HG03378 (cell line): ENCODE results near the gene PDE10A.

Experiments
- ATAC-seq: cut with Tn5 transposase; IDR thresholded peaks from one replicate; pipeline ENCODE4 v1.9.1; 2021; ENCODE audit warnings: mild to moderate bottlenecking, moderate library complexity; ENCODE audit not compliant: unreplicated experiment

The PDE10A gene

GRCh38 chr6:165300422-165300936 is 362.6 kb downstream of the PDE10A start:
- no peak for ATAC-seq

- ATAC-seq: no peak
These were observed 364.2 kb downstream of the PDE10A start for GRCh38 chr6:165298875-165299274.

DNA sequence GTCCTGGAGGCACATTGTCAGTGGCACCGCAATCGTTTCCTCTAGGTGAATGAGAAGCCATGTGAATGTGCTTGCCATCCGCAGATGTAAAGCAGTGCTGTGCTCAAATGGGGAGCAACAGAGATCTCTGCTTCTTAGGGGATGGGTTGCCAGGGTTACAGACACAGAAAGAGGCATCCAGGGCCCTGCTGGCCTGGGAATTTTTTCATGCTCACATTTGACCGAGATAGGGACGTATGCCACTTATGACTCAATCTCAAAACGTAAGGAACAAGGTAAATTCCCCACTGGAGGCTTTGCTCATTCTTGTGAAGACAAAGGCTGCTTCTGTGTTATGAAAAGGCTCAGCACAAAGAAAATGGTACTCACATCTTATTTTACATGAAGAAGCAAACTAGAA is 364.6 kb downstream of the PDE10A start:
- ATAC-seq: no peak

DNA sequence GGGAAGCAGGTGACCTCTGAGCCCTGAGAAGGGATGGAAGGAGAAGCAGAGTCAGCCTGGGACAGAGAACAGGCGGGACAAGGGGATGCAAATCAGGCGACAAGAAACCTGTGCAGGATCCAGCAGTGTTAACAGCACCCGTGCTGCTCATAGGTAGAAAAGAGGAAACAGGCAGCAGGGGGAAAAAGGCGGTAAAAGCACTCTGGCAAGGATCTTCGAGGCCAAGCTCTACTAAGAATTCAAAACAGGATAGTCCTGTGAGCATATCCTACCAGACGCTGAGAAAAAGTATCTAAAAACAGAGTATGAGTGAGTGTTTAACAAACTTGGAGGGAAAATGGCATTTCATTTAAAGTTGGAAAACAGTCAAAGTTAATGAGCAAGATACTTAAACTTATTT is 370.4 kb downstream of the PDE10A start:
- ATAC-seq: no peak
